Upper lobe of left lung (tissue), 6 donors: ENCODE data around the gene SOX13. TPM values are rescaled to one million over a fixed set of nuclear protein-coding genes. Genes with fewer than 3 reads are reported as not detected.
A peak's percentile ranks its signal among the peaks of the same experiment; 100 is the strongest.

Experiments used
- ATAC-seq, 2 donors: fragments of 200-7000 bp; cut with Tn5 transposase; one replicate each; pipeline ENCODE4 v1.9.1; 2022; ENCODE audit warnings: mild to moderate bottlenecking in 2 of 2, moderate library complexity in 2 of 2; ENCODE audit not compliant: low FRiP score in 2 of 2
- DNase-seq, 2 donors: peaks; one replicate each; pipeline ENCODE4 v3.0.0-alpha.2; 2019 to 2020
- H3K27ac ChIP-seq, 4 donors: fragments of 200-600 bp; sonication (generic); one replicate each; pipeline ENCODE4 v1.5.1; 2016 to 2019
- H3K27me3 ChIP-seq, 4 donors: fragments of 200-600 bp; sonication (generic); one replicate each; pipeline ENCODE4 v1.5.1; 2017 to 2019
- H3K36me3 ChIP-seq, 4 donors: fragments of 200-600 bp; sonication (generic); one replicate each; pipeline ENCODE4 v1.5.1; 2016 to 2019
- H3K4me1 ChIP-seq, 4 donors: fragments of 200-600 bp; sonication (generic); one replicate each; pipeline ENCODE4 v1.5.1; 2018 to 2019
- H3K4me3 ChIP-seq, 4 donors: fragments of 200-600 bp; sonication (generic); one replicate each; pipeline ENCODE4 v1.5.1; 2017 to 2019; ENCODE audit warnings: mild to moderate bottlenecking in 2 of 4, moderate library complexity in 1 of 4
- H3K9me3 ChIP-seq, 4 donors: fragments of 200-600 bp; sonication (generic); one replicate each; pipeline ENCODE4 v1.5.1; 2018 to 2019
- EP300 ChIP-seq, 4 donors: sonication (generic); formaldehyde crosslinking; IDR thresholded peaks; one replicate each; pipeline ENCODE4 v1.5.1; 2017; ENCODE audit warnings: antibody characterized with exemption in 4 of 4, control low read depth in 2 of 4
- POLR2A ChIP-seq, 4 donors: fragments of 450-650 bp; IDR thresholded peaks; one replicate each; pipeline ENCODE4 v1.5.1; 2016 to 2017; ENCODE audit warnings: antibody characterized with exemption in 4 of 4, mild to moderate bottlenecking in 2 of 4
- POLR2AphosphoS5 ChIP-seq, 2 donors: sonication (generic); formaldehyde crosslinking; IDR thresholded peaks; one replicate each; pipeline ENCODE4 v1.5.1; 2017; ENCODE audit warnings: antibody characterized with exemption in 2 of 2
- WGBS, 2 donors: methylation state at CpG; one replicate each; pipeline ENCODE4 v1.1.5; 2017 to 2018; 5-methylcytosine and 5-hydroxymethylcytosine counted together
- total RNA-seq, 6 donors: library from RNA; depleted of rRNA in 4 of 6; stranded (reverse); fragments of >200 nt in 4 of 6; gene quantifications; one replicate each; pipeline versions ENCODE4 v1.1.0 to v1.2.1, GENCODE V29; 2016 to 2021
- TF ChIP-seq, protein P1 (sequence below), 6 experiments: fragments of 450-650 bp in 4 of 6; fragments of 200-600 bp in 2 of 6; sonication (generic) in 2 of 6; IDR thresholded peaks; one replicate each; pipeline ENCODE4 v1.5.1; 2016 to 2019; ENCODE audit warnings: antibody characterized with exemption in 6 of 6
- donor health status: DM: no; HTN: no; CAD: no; lungs with moderate emphysema.
- donor health status: DM: no; HTN: yes; CAD: no; lungs with severe emphysema.

The SOX13 gene
- total RNA-seq, 6 donors from 2014 or later: 33.8 to 76.5 (median 63.9) TPM

DNA sequence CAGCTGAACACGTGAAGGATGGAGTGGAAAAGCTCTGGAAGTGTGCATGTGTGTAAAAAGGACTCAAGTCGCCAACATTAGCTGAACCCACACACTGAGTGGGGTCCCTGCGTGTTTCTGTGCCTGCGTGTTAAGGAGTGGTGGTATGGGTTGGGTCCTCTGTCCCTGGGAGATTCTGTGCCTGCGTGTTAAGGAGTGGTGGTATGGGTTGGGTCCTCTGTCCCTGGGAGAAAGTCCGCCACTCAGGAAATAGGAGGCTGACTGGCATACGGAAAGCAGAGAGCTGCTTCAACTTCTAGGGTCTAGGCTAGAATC lies 7.0 kb upstream of the SOX13 start:
- Histone ChIP-seq H3K27ac (peak overlapping the region in 1 of 4 donors; percentile 1), H3K4me3 (no peak overlapping the region), H3K36me3 (no peaks in the 10 kb centered on the region), H3K9me3 (no peaks in the 10 kb centered on the region), H3K27me3 (no peaks in the 10 kb centered on the region), H3K4me1 (peaks cover 0 to 13% (median 5%) of the 10 kb centered on the region in 4 donors)
- TF ChIP-seq POLR2A (IDR thresholded peaks at IDR 0.05) (no peak), POLR2AphosphoS5 (IDR thresholded peaks at IDR 0.05) (no peak), EP300 (IDR thresholded peaks at IDR 0.05) (no peak)
- TF ChIP-seq, protein P1, sequence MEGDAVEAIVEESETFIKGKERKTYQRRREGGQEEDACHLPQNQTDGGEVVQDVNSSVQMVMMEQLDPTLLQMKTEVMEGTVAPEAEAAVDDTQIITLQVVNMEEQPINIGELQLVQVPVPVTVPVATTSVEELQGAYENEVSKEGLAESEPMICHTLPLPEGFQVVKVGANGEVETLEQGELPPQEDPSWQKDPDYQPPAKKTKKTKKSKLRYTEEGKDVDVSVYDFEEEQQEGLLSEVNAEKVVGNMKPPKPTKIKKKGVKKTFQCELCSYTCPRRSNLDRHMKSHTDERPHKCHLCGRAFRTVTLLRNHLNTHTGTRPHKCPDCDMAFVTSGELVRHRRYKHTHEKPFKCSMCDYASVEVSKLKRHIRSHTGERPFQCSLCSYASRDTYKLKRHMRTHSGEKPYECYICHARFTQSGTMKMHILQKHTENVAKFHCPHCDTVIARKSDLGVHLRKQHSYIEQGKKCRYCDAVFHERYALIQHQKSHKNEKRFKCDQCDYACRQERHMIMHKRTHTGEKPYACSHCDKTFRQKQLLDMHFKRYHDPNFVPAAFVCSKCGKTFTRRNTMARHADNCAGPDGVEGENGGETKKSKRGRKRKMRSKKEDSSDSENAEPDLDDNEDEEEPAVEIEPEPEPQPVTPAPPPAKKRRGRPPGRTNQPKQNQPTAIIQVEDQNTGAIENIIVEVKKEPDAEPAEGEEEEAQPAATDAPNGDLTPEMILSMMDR (IDR thresholded peaks at IDR 0.05): no peak
- ATAC-seq: no peak
- 94 to 100% methylated on average over 7 of the region's 7 CpGs for WGBS, 2 donors
- no peak for DNase-seq

DNA sequence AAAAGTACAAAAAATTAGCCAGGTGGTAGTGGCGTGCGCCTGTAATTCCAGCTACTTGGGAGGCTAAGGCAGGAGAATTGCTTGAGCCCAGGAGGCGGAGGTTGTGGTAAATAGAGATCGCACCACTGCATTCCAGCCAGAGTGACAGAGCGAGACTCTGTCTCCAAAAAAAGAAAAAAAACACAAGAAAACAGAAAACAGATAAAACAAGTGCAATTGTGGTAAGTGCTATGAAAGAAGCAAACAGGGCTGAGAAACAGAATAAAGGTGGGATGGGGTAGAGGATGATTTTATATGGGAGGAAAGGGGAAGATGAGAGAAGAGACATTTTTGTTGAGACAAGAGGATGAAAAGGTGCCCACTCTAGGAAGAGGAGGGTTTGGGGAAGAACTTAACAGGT lies 5.0 kb upstream of the SOX13 start:
- no peak for DNase-seq
- H3K4me1 ChIP-seq: peaks cover 6 to 19% (median 9%) of the 10 kb centered on the region in 4 donors
- TF ChIP-seq EP300 (IDR thresholded peaks at IDR 0.05) (no peak), POLR2A (IDR thresholded peaks at IDR 0.05) (no peak), POLR2AphosphoS5 (IDR thresholded peaks at IDR 0.05) (no peak)
- TF ChIP-seq, protein P1 (IDR thresholded peaks at IDR 0.05): no peak
- no peaks in the 10 kb centered on the region for H3K9me3 ChIP-seq
- ATAC-seq: no peak
- H3K27ac ChIP-seq: no peak overlapping the region
- no peaks in the 10 kb centered on the region for H3K27me3 ChIP-seq
- H3K4me3 ChIP-seq: no peak overlapping the region
- 97 to 99% methylated on average over 5 of the region's 5 CpGs for WGBS, 2 donors
- no peaks in the 10 kb centered on the region for H3K36me3 ChIP-seq

DNA sequence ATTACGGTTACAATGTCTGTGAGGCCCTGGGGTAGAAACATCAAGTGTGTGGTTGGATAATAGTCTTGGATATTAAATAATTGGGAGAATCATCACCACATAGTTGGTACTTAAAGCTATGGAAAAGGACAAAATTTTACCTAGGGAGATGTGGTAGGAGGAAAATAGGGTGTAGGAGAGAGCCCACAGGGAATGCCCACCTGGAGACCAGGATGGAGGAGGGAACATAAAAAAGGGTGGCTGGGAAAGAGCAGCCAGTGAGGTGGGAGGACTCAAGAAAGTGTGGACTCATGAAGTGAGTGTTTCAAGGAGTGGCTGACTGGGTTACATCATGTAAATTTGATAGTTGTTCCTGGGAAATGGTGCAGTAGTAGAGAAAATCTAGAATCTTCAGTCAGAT lies 3.0 kb upstream of the SOX13 start:
- WGBS, 2 donors: 100% methylated on average over 1 of the region's 1 CpG
- Histone ChIP-seq H3K27ac (no peak overlapping the region), H3K36me3 (no peaks in the 10 kb centered on the region), H3K4me3 (no peak overlapping the region), H3K27me3 (peaks cover 0 to 6% (median 0%) of the 10 kb centered on the region in 4 donors), H3K9me3 (no peaks in the 10 kb centered on the region), H3K4me1 (peaks cover 9 to 17% (median 16%) of the 10 kb centered on the region in 4 donors)
- no peak for ATAC-seq
- TF ChIP-seq EP300 (IDR thresholded peaks at IDR 0.05) (no peak), POLR2AphosphoS5 (IDR thresholded peaks at IDR 0.05) (no peak), POLR2A (IDR thresholded peaks at IDR 0.05) (no peak)
- TF ChIP-seq, protein P1 (IDR thresholded peaks at IDR 0.05): no peak
- DNase-seq: no peak

DNA sequence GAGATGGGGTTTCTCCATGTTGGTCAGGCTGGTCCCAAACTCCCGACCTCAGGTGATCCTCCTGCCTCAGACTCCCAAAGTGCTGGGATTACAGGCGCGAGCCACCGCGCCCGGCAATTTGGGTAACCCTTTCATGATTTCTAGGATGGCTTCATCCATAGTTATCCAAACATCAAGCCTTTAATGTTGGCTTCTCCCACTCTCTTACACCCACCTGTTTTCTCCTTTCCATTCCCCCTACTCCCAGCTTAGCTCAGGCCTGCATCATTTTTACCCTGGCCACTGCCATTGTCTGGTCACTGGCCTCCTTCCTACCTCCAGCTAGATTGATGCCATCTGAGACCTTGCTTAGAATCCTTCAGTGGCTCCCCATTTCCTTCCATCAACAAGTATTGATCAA lies 2.0 kb upstream of the SOX13 start:
- H3K27ac ChIP-seq: no peak overlapping the region
- peaks cover 3 to 26% (median 15%) of the 10 kb centered on the region in 4 donors for H3K4me1 ChIP-seq
- ATAC-seq: no peak
- WGBS, 2 donors: 87 to 100% methylated on average over 6 of the region's 6 CpGs
- TF ChIP-seq POLR2AphosphoS5 (IDR thresholded peaks at IDR 0.05) (no peak), EP300 (IDR thresholded peaks at IDR 0.05) (no peak), POLR2A (IDR thresholded peaks at IDR 0.05) (no peak)
- TF ChIP-seq, protein P1 (IDR thresholded peaks at IDR 0.05): no peak
- no peak for DNase-seq
- H3K36me3 ChIP-seq: no peaks in the 10 kb centered on the region
- no peak overlapping the region for H3K4me3 ChIP-seq
- H3K9me3 ChIP-seq: no peaks in the 10 kb centered on the region
- H3K27me3 ChIP-seq: peaks cover 0 to 7% (median 0%) of the 10 kb centered on the region in 4 donors

DNA sequence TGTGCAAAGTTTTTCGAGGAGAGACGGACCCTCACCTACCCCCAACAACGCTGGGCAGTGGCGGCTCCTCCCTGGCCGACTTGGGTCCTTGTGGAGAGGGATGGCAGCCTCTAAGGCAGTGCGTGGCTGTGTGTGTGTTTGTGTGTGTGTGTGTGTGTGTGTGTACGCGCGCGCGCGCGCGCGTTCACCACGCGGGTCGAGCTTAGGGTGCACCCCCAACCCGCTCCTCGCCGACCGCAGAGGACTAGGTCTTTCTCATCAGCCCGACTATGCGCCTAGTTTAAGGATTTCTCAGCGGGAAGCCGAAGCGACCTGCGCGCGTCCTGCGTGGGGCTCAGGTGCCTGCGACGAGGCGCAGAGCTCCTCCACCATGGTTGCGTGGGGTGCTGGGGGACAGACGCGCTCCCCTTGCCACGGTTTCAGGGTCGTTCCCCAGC lies 940 bp downstream of the SOX13 start:
- ATAC-seq: peak; percentile 25 to 43
- H3K4me3 ChIP-seq: peak overlapping the region; percentile 71 to 78 (median 76)
- 0% methylated on average over 2 to 16 of the region's 39 CpGs for WGBS, 2 donors
- DNase-seq: peak in 1 of 2 donors; percentile 86
- H3K27me3 ChIP-seq: peaks cover 0 to 7% (median 0%) of the 10 kb centered on the region in 4 donors
- peak overlapping the region; percentile 85 to 92 (median 92) for H3K27ac ChIP-seq
- H3K9me3 ChIP-seq: no peaks in the 10 kb centered on the region
- no peaks in the 10 kb centered on the region for H3K36me3 ChIP-seq
- no peak for TF ChIP-seq EP300 (IDR thresholded peaks at IDR 0.05)
- TF ChIP-seq POLR2A (IDR thresholded peaks at IDR 0.05): no peak
- TF ChIP-seq, protein P1 (IDR thresholded peaks at IDR 0.05): peak in 1 of 6 experiments; percentile 3
- no peak for TF ChIP-seq POLR2AphosphoS5 (IDR thresholded peaks at IDR 0.05)
- peaks cover 28 to 50% (median 44%) of the 10 kb centered on the region in 4 donors for H3K4me1 ChIP-seq
